C4-2B (cell line): Measurements from ENCODE around the gene KLRC3.

Experiments used
- ZFX ChIP-seq: fragments of 450-650 bp; IDR thresholded peaks from 2 replicates; pipeline ENCODE4 v1.6.1; 2017
- TF ChIP-seq, protein P1 (sequence below): fragments of 450-650 bp; conservative IDR thresholded peaks from 2 replicates; pipeline ENCODE4 v1.5.1; 2017; ENCODE audit warnings: mild to moderate bottlenecking

DNA sequence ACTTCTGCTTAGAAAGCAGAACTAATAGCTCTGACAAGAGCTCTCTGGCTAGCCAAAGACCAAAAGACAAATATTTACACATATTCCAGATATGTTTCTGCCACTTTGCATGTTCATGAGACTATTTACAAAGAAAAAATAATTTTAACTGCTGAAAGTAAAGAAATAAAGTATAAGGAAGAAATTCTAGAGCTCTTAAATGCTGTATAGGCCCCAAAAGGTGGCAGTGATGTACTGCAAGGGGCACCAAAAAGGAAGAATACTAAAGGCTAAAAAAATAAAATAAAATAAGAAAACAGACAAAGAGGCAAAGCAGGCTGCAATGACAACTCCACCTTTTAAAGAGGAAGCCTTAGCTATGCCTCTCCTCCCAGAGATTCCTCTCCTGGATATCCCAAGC, 53.5 kb downstream of the KLRC3 start:
- TF ChIP-seq, protein P1, sequence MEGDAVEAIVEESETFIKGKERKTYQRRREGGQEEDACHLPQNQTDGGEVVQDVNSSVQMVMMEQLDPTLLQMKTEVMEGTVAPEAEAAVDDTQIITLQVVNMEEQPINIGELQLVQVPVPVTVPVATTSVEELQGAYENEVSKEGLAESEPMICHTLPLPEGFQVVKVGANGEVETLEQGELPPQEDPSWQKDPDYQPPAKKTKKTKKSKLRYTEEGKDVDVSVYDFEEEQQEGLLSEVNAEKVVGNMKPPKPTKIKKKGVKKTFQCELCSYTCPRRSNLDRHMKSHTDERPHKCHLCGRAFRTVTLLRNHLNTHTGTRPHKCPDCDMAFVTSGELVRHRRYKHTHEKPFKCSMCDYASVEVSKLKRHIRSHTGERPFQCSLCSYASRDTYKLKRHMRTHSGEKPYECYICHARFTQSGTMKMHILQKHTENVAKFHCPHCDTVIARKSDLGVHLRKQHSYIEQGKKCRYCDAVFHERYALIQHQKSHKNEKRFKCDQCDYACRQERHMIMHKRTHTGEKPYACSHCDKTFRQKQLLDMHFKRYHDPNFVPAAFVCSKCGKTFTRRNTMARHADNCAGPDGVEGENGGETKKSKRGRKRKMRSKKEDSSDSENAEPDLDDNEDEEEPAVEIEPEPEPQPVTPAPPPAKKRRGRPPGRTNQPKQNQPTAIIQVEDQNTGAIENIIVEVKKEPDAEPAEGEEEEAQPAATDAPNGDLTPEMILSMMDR, result peak; percentile 40
- TF ChIP-seq ZFX, result no peak
